IMR-90 (cell line): Measurements from ENCODE around the gene ALDH7A1. TPM values are rescaled to one million over a fixed set of nuclear protein-coding genes. Genes with fewer than 3 reads are reported as not detected.

Source experiments
- ATAC-seq: fragments of 200-7000 bp; cut with Tn5 transposase; 2 replicates; pipeline ENCODE4 v1.9.1; 2020; ENCODE audit warnings: low read depth, mild to moderate bottlenecking, moderate library complexity
- BruUV-seq: library from RNA; stranded (reverse); fragments of 400-500 nt; replicated peaks from 2 replicates; lab custom pipeline; 2021; lab: Mats Ljungman, UMichigan
- CTCF ChIA-PET: fragments of 300-600 bp; formaldehyde crosslinking; extraction: SDS; loops from one replicate; lab custom pipeline; 2021; ENCODE audit warnings: antibody characterized with exemption; lab: Yijun Ruan, JAX
- POLR2A ChIA-PET: fragments of 300-600 bp; sonication (Branson Sonifier 250); formaldehyde crosslinking; loops from one replicate; lab custom pipeline; 2022; ENCODE audit warnings: antibody characterized with exemption; ENCODE audit not compliant: unreplicated experiment; lab: Charles Lee
- DNase-seq: peaks from one replicate; pipeline ENCODE4 v3.0.0; 2013
- H2AFZ ChIP-seq: replicated peaks from 2 replicates; pipeline ENCODE3; 2013; ENCODE audit warnings: low read length, mild to moderate bottlenecking; ENCODE audit not compliant: poor library complexity
- H2AK5ac ChIP-seq: 2 replicates; pipeline ENCODE4 v1.6.1; 2013; ENCODE audit warnings: low read depth, low read length, inconsistent platforms
- H2AK9ac ChIP-seq: replicated peaks from 2 replicates; pipeline ENCODE3; 2013; ENCODE audit warnings: mild to moderate bottlenecking, low read depth, low read length, moderate library complexity; ENCODE audit not compliant: poor library complexity
- H2BK120ac ChIP-seq: 2 replicates; pipeline ENCODE4 v1.6.1; 2013; ENCODE audit warnings: low read depth, low read length, inconsistent platforms
- H2BK15ac ChIP-seq: 3 replicates; pipeline ENCODE4 v1.6.1; 2013; ENCODE audit warnings: low read depth, low read length, inconsistent platforms
- H2BK20ac ChIP-seq: 2 replicates; pipeline ENCODE4 v1.6.1; 2013; ENCODE audit warnings: low read depth, mild to moderate bottlenecking, inconsistent platforms, low read length, moderate library complexity
- H2BK5ac ChIP-seq: 2 replicates; pipeline ENCODE4 v1.6.1; 2013; ENCODE audit warnings: mild to moderate bottlenecking, low read depth, low read length, inconsistent platforms; ENCODE audit not compliant: poor library complexity, severe bottlenecking
- H3K14ac ChIP-seq: replicated peaks from 2 replicates; pipeline ENCODE4 v1.6.1; 2013; ENCODE audit warnings: low read depth, low read length, inconsistent platforms
- H3K18ac ChIP-seq: 2 replicates; pipeline ENCODE4 v1.6.1; 2013; ENCODE audit warnings: low read depth, low read length, control low read depth
- H3K23ac ChIP-seq: 2 replicates; pipeline ENCODE4 v1.6.1; 2013; ENCODE audit warnings: low read depth, low read length, inconsistent platforms
- H3K27ac ChIP-seq: 2 replicates; pipeline ENCODE4 v1.5.1; 2013; ENCODE audit warnings: mild to moderate bottlenecking, control low read depth, low read length; ENCODE audit not compliant: insufficient read depth
- H3K27me3 ChIP-seq: 2 replicates; pipeline ENCODE4 v1.6.1; 2013; ENCODE audit warnings: low read length; ENCODE audit not compliant: control insufficient read depth, insufficient read depth
- H3K36me3 ChIP-seq: 2 replicates; pipeline ENCODE4 v1.6.1; 2013; ENCODE audit warnings: low read length, mixed read lengths; ENCODE audit not compliant: control insufficient read depth, insufficient read depth
- H3K4ac ChIP-seq: 2 replicates; pipeline ENCODE4 v1.6.1; 2013; ENCODE audit warnings: low read depth, low read length, inconsistent platforms
- H3K4me1 ChIP-seq: 2 replicates; pipeline ENCODE4 v1.6.1; 2013; ENCODE audit warnings: low read length, mixed read lengths; ENCODE audit not compliant: control insufficient read depth, insufficient read depth
- H3K4me2 ChIP-seq: 2 replicates; pipeline ENCODE4 v1.6.1; 2013; ENCODE audit warnings: low read depth, mild to moderate bottlenecking, control low read depth, low read length, moderate library complexity
- H3K4me3 ChIP-seq: 2 replicates; pipeline ENCODE4 v1.5.1; 2013; ENCODE audit warnings: low read depth, mild to moderate bottlenecking, control low read depth, low read length, moderate library complexity; ENCODE audit not compliant: insufficient read depth
- H3K56ac ChIP-seq: 2 replicates; pipeline ENCODE4 v1.6.1; 2013; ENCODE audit warnings: low read length, inconsistent platforms; ENCODE audit not compliant: insufficient read depth; ENCODE audit errors: extremely low read depth
- H3K79me1 ChIP-seq, 2 experiments: 2 replicates each; pipeline ENCODE4 v1.6.1; 2013; ENCODE audit warnings: low read length in 2 of 2, inconsistent platforms in 1 of 2, low read depth in 1 of 2
- H3K9ac ChIP-seq: 2 replicates; pipeline ENCODE4 v1.6.1; 2013; ENCODE audit warnings: low read depth, low read length, control low read depth
- H3K9me1 ChIP-seq: 2 replicates; pipeline ENCODE4 v1.6.1; 2013; ENCODE audit warnings: low read length, inconsistent platforms; ENCODE audit not compliant: insufficient read depth
- H3K9me3 ChIP-seq: 2 replicates; pipeline ENCODE4 v1.6.1; 2013; ENCODE audit warnings: low read length; ENCODE audit not compliant: control insufficient read depth, insufficient read depth
- H4K20me1 ChIP-seq: 2 replicates; pipeline ENCODE4 v1.6.1; 2013; ENCODE audit warnings: low read length, inconsistent platforms; ENCODE audit not compliant: insufficient read depth
- H4K5ac ChIP-seq: 2 replicates; pipeline ENCODE4 v1.6.1; 2013; ENCODE audit warnings: mild to moderate bottlenecking, low read depth, low read length, control low read depth
- H4K8ac ChIP-seq, 2 experiments: 2 replicates each; pipeline ENCODE4 v1.6.1; 2013; ENCODE audit warnings: low read depth in 2 of 2, low read length in 2 of 2, control low read depth in 1 of 2, inconsistent platforms in 1 of 2
- H4K91ac ChIP-seq: 2 replicates; pipeline ENCODE4 v1.6.1; 2013; ENCODE audit warnings: low read depth, low read length, inconsistent platforms; ENCODE audit not compliant: insufficient read depth
- BHLHE40 ChIP-seq: fragments of 150-350 bp; IDR thresholded peaks from 2 replicates; pipeline ENCODE4 v1.6.1; 2016; ENCODE audit warnings: mild to moderate bottlenecking, low read depth, low read length
- MAFK ChIP-seq: IDR thresholded peaks from 2 replicates; pipeline ENCODE4 v1.6.1; 2012; ENCODE audit warnings: low read depth, low read length, improper control_type of control experiment
- WGBS, 2 experiments: methylation state at CpG; one replicate each; pipeline versions ENCODE4 v1.1.5 to v1.1.7; 2013; ENCODE audit warnings: missing lambda C conversion rate in 2 of 2; ENCODE audit not compliant: insufficient read length in 1 of 2; ENCODE audit errors: extremely low coverage in 2 of 2; 5-methylcytosine and 5-hydroxymethylcytosine counted together
- dilution Hi-C: fragments of 300-500 bp; cut with HindIII; formaldehyde crosslinking; loops from one replicate; pipeline ENCODE4 v1.14.3; 2018; ENCODE audit warnings: low sequenced_read_pairs; ENCODE audit not compliant: unreplicated experiment
- in situ Hi-C: fragments of 300-500 bp; cut with MboI; formaldehyde crosslinking; loops from 3 replicates; pipeline ENCODE4 v1.14.3; 2019; ENCODE audit warnings: low sequenced_read_pairs, inconsistent platforms, mixed read lengths
- intact Hi-C: fragments of 100-400 bp; cut with micrococcal nuclease; formaldehyde crosslinking; loops from 2 replicates; pipeline ENCODE4 v1.10.0; 2022
- polyA plus RNA-seq, 3 experiments: library from polyadenylated mRNA; depleted of rRNA; stranded (reverse); fragments of >200 nt; gene quantifications; 2 replicates each; pipeline ENCODE4 v1.2.3, GENCODE V29; 2012; ENCODE audit warnings: low replicate concordance in 1 of 3
- total RNA-seq: library from RNA; depleted of rRNA; stranded (reverse); fragments of >200 nt; gene quantifications from 2 replicates; pipeline ENCODE4 v1.2.3, GENCODE V29; 2012
- TF ChIP-seq, protein P1 (sequence below): conservative IDR thresholded peaks from 2 replicates; pipeline ENCODE4 v1.5.1; 2012; ENCODE audit warnings: mild to moderate bottlenecking, low read depth, low read length, improper control_type of control experiment

Gene ALDH7A1
- total and polyA plus RNA-seq, 2 of the 4 experiments (the other 2 are of a cell fraction) = 40.9 to 62.2 TPM

DNA sequence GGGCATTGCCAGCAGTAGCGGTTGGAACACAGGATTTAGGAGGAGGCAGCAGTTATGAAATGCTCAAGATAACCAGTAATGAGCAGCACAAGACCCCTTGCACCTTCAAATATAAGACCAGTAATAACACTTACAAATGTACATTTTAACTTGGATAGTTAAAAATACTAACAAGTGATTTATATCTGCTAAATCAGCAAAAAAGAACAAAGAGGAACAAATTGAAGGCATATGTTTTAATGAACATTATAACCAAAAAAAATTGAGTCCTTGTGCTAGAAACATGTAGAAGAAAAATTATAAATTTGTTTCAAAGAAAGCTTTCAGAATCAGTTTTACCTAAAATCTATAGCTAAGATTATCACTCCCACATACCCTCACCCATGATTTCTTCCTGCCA is 52.0 kb downstream of the ALDH7A1 start:
- Histone ChIP-seq H3K14ac (no peak overlapping the region), H3K4me2 (no peak overlapping the region), H3K27ac (no peak overlapping the region), H2AK5ac (no peak overlapping the region), H2BK15ac (no peak overlapping the region), H3K18ac (no peak overlapping the region), H2AFZ (no peak overlapping the region), H4K91ac (no peak overlapping the region), H3K9me1 (no peaks in the 10 kb centered on the region), H2BK5ac (no peak overlapping the region), H4K5ac (no peak overlapping the region), H3K9ac (no peak overlapping the region), H3K4me3 (no peak overlapping the region), H3K4ac (no peak overlapping the region), H3K36me3 (peaks cover 10% of the 10 kb centered on the region; the same call in 1 of the 2 replicates), H2BK20ac (no peak overlapping the region), H2AK9ac (no peak overlapping the region), H3K27me3 (no peaks in the 10 kb centered on the region), H3K23ac (no peak overlapping the region), H3K9me3 (no peaks in the 10 kb centered on the region), H3K4me1 (peaks cover 2% of the 10 kb centered on the region; the same call in 1 of the 2 replicates), H3K79me1 (0 out of 4 replicates have a peak, but pooled peaks cover 0 to 3% of the 10 kb centered on the region in 2 experiments), H3K56ac (no peak overlapping the region), H4K8ac (no peak overlapping the region), H4K20me1 (no peaks in the 10 kb centered on the region), H2BK120ac (no peak overlapping the region)
- CTCF ChIA-PET = interaction anchor here (1.4 kb wide), 1 partner anchor 204 kb away, joined by 6 read pairs; no protein-coding TSS in a partner anchor
- DNase-seq (no peak), ATAC-seq (no peak)
- no peak for TF ChIP-seq BHLHE40
- TF ChIP-seq MAFK = peak; percentile 95
- TF ChIP-seq, protein P1, sequence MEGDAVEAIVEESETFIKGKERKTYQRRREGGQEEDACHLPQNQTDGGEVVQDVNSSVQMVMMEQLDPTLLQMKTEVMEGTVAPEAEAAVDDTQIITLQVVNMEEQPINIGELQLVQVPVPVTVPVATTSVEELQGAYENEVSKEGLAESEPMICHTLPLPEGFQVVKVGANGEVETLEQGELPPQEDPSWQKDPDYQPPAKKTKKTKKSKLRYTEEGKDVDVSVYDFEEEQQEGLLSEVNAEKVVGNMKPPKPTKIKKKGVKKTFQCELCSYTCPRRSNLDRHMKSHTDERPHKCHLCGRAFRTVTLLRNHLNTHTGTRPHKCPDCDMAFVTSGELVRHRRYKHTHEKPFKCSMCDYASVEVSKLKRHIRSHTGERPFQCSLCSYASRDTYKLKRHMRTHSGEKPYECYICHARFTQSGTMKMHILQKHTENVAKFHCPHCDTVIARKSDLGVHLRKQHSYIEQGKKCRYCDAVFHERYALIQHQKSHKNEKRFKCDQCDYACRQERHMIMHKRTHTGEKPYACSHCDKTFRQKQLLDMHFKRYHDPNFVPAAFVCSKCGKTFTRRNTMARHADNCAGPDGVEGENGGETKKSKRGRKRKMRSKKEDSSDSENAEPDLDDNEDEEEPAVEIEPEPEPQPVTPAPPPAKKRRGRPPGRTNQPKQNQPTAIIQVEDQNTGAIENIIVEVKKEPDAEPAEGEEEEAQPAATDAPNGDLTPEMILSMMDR = no peak
- WGBS, 2 experiments = no CpG with 5 or more reads among the region's 1 CpG
- intact Hi-C loops (loop anchor here (5.0 kb wide), 1 partner anchor 259 kb away; no protein-coding TSS in a partner anchor), in situ Hi-C loops (no loop called here), dilution Hi-C loops (loop anchor here (10.0 kb wide), 1 partner anchor 198 kb away; no protein-coding TSS in a partner anchor)
- no TSS peak for BruUV-seq
- POLR2A ChIA-PET = no interaction called here
